Measurements from ENCODE around the gene SH3BP2.

- TF ChIP-seq POLR2AphosphoS5 (IDR thresholded peaks at IDR 0.05; ENCODE audit: borderline replicate concordance, low read depth, low read length): no peak
- TF ChIP-seq EZH2 (IDR thresholded peaks at IDR 0.05): no peak
Observed at GRCh38 chr4:2810388-2810787, 17.5 kb downstream of the SH3BP2 start.
